HCEC 1CT (cell line): ENCODE measurements around the gene RIMOC1.

ENCODE experiments used
- DNase-seq: peaks from one replicate; pipeline ENCODE4 v3.0.0-alpha.2; 2017

The RIMOC1 gene, protein sequence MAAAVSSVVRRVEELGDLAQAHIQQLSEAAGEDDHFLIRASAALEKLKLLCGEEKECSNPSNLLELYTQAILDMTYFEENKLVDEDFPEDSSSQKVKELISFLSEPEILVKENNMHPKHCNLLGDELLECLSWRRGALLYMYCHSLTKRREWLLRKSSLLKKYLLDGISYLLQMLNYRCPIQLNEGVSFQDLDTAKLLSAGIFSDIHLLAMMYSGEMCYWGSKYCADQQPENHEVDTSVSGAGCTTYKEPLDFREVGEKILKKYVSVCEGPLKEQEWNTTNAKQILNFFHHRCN

DNA sequence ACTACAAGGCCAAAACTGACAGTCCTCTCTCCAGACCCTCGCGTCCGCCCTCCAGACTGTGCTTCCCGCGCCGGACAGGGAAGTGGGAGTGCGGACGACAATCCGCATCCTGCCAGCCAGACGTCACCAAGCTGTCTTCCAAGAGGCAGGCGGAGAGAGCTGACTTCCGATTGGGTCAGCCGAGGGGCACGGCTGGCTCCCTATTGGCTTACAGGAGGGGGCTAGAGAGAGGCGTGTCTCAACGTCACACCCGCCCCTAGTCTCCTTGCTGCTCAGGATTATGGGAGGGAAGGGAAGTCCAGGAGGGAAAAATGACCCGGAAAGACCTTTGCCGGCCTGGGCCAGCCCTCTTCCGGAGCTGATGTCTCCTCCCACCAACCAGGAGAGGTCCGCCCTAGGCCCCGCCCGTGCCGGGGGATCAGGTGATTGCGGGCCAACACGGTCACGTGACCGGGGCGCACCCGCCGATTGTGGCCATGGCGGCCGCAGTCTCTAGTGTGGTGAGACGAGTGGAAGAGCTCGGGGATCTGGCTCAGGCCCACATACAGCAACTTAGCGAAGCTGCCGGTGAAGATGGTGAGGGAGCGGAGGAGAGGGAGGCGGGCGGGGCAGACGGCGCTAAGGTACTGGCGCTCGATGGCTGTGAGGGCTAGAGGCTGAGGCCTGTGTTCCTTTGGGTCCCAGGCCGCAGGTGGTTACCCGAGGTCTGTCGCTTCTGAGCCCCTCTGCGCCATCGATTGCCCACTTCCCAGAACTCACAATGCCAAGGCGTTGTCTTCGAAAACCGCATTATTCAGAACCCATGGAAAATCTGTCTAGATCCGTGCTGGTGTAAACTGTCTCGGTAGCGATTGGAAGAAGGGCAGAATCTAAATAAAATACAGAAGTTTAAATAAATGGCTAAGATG, at the start of gene RIMOC1:
RIMOC1 (plus strand) TSS at position 453 of the 908 bp plus-strand sequence; CDS start at position 477, 24 bp downstream.
- DNase-seq, result peak; percentile 100

DNA sequence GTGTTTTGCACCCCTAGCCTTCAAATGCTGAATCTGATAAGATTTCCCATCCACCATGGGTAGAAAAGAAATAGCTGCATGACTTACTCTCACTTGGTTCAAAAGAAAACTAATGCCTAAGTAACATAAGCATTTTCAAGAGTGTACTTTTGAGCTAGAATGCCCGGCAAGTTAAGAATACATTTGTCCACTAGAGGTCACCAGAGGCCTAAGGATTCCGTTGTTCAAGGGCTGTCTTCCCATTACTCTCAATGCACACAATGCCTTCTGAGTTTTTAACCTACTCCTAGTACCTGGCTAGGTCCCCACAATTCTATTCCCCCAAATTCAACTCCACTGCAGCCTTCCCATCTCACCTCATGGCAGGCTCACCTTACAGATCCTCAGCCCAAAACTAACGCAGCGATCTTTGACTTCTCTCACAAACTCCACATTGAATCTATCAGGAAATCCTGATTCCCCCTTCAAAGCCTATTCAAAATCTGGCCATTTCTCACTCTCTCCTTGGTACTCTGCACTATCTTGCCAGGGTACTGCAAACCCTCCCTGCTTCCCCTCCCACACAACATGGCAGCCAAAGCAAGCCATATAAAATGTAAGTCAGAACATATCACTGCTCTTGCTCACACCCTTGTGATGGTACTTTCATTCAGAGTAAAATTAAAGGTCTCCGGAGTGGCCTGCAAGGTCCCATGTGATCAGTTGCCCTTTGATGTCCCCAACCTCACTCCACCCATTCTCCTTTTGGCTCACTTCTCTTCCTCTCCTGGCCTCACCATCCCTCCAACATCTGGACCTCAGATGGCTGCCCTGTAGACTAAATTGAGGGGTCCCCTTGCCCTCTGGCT, 47.3 kb upstream of the RIMOC1 start:
- DNase-seq, result peak; percentile 53

DNA sequence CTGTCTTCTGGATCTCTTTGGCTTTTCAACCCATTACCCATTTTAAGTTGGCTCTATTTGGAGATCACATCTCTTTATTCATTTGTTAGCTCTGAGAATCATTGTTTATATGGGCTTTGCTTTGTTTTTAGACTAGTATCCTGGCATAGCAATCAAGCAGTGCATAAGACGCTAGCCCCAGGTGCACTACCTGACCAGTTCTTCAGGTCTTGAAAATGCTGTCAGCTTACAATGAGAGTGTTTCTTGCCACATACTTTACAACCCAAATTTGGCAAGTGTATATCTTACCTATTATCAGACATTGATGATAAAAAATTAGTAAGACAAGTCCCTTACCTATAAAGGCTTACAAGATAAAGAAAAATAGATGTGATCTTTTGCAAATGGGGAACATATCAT, 46.2 kb upstream of the RIMOC1 start:
- DNase-seq, result no peak

DNA sequence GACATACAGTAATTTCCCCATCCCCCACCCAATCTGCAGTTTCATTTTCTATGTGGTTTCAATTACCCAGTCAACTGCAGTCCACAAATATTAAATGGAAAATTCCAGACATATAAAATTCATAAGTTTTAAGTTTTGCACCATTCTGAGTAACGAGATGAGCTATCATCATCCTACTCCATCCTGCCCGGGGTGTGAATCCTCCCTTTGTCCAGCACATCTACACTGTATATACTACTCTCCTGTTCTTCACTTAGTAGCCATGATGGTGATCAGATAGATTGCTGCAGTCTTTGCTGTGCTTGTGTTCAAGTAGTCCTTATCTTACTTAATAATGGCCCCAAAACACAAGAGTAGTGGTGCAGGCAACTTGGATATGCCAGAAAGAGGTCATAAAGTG, 45.3 kb upstream of the RIMOC1 start:
- DNase-seq, result no peak

DNA sequence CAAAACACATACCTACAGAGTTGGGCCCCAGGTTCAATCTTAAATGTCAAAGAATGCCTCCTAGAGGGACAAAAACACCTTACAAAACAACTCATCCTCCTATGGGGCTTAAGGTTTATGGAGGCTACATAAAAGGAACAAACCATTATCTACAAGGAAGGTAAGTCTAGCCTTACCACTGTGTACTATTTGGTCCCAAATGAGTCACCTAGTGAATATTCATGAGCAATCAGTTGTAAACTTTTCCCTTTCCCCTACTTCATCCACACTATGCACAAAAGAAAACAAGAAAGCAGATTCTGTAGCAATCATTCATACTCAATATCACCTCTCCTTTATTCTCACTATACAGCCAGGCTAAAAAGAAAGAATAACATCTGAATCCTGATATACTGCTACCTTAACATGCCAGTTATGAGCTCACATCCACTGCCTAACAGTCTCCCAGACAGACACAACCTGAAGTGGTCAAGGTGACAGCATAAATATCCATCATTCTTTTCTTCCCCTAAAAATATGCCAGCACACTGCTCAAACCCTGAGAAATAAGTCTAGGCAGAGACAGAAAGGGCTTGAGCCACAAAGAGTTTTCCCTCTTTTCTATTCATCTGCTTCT, 40.2 kb upstream of the RIMOC1 start:
- peak; percentile 70 for DNase-seq

DNA sequence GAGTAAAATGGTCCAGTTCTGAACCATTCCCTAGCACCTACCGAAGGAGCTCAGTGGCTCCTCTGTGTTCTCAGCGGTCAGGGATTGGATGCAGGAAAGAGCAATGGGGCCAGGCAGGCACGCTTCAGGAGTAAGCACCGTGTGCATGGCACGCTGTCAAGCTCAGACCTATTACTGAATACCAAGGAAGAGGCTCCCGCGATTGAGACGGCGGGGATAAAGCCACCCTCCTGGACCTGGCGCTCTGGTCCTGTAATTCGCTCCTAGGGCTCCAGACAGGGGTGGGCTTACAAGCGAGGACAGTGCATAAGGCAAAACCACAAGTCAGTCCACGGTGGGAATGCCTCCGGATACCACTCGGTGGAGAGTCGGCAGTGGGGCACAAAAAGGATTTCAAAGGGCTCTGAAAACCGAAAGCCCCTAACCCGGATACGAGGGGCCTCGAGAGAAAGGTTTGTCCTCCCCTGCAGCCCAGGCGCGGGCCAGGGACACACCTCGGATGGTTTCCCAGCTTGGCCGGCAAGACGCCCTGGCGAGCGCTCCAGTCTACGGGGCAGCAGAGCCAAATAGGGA, 34.9 kb upstream of the RIMOC1 start:
- peak; percentile 40 for DNase-seq

DNA sequence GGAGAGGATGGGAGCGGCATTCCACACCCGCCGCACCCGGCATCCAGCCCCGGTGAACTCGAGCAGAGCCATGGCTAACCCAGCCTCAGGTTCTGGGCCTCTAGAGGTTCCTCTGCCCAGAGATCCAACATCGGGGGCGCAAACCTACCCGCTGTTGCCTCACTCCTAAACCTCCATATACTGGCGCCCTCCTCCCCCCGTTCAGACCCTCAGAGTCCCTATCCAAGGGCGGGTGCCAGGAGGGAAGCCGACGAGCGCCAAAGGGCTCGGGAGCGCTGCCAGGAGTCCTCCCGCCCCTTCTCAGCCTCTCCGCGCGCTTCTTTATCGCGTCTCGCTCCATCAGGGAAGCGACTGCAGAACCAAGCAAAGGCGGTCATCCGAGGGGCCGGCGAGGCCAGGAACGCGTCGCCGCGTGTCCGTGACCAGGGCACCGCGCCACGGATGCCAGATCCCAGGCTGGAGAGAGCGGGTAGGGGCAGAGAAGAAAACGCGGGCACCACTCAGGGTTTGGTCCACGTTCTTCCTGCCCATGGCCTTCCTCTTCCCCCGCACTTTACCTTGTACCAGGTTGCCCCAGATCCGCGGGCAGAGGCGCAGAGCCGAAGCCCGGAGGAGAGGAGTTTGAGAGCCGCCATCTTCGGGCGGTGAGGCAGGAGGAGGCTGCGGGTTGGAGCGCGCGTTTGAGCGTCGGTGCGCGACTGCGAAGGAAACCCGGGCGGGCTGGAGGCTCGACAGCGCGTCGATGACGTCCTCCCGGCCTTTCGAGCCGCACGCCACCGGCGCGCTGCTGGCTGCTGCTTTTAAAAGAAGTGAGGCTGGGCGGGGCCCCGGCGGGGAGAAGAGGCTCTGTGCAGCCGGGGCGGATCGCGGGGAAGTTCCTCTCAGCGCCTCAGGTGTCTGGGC, 34.2 kb upstream of the RIMOC1 start, which contains the start of gene OXCT1:
OXCT1 (minus strand) TSS at position 702 of the 903 bp plus-strand sequence; CDS start at position 635, 67 bp downstream.
- peak; percentile 83 for DNase-seq

DNA sequence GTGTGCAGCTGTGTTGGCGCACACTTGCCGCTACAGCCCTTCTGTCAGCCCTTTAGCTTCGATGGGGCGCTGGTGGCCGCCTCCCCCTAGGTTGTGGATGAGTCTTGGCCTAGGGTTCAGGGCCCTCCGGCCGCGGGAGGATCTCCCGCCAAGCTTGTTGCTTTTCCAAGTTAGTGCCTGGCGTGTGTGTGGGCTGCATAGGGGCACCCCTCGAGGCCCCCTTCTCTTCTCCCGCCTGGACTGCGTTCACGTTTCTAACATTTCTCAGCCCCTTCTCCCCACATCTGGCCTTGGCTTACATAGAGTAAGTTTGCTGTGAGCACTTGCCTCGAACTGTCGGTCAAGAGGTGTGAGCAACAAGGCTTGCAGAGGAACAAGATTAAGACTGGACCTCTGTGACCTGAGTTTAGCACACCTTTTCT, 33.5 kb upstream of the RIMOC1 start:
- no peak for DNase-seq

DNA sequence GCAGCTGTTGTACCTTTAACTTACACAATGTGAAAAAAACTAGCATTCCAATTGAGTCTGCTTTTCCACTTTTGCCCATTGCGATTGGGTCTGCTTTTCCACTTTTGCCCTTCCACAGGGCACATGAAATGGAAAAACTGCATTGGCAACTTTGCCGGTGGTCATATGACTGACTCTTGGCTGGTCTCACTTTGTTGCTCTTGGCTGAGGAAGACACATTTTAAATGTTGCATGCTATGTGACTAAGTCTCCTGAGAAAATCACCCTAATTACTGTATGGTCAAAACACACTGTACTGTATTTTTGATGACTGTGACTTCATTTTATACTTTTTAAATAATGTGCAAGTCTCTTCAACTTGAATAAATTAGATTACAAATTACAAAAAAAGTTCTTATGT, 32.3 kb upstream of the RIMOC1 start:
- no peak for DNase-seq

DNA sequence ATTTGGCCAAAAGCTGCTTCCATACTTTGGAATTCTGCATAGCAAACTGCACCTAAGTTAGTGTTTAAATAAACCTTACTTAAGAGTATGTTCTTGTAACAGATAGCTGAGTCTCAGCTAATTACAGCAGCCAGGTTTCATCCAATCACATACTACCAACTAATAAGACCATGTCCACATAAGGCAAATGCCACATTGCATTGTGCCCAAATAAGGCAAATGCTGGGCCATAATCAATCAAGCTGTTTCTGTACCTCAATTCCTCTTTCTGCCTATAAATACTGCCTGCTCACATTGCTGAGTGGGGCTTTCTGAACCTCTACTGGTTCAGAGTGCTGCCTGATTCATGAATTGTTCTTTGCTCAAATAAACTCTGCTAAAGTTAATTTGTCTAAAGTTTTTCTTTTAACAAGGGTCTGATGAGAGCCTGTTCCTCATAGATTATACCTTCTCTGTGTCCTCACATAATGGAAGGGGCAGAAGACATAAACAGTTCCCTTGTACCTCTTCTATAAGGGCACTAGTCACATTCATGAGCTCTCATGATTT, 29.6 kb upstream of the RIMOC1 start:
- DNase-seq, result no peak

DNA sequence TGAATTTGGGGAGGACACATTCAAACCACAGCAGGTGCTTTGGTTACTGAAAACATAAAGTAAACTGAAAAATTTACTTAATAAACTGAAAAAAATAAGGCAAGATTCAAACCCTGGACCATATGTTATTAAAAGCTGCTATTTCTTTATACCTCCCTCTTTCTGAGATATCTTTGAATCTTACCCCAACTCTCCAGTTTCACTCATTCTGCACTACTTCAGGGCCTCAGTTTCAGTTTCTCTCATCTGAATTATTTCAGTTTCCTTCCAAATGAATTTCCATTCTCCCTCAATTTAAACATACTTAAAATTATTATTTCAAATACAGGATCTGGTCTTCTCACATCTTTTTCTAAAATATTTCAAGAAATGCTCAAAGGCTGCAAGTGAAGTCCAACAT, 29.0 kb upstream of the RIMOC1 start:
- DNase-seq, result no peak

DNA sequence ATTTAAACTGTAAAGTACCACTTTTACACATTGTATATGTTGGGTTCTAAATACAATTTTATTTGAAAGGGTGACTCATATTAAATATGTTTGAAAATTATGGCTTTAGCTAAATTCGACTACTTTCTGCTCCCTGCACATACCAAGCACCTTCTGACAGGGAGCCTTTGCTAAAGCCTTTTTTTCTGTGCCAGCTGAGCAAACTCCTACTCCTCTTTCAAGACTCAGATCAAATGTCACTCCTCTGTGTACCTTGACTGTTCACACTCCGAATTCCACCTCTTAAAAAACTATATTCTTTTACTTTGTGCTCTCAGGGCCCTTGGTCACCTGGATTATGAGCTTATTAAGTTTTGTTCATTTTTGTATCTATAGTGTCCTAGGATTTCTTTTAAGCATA, 27.5 kb upstream of the RIMOC1 start:
- DNase-seq, result no peak

DNA sequence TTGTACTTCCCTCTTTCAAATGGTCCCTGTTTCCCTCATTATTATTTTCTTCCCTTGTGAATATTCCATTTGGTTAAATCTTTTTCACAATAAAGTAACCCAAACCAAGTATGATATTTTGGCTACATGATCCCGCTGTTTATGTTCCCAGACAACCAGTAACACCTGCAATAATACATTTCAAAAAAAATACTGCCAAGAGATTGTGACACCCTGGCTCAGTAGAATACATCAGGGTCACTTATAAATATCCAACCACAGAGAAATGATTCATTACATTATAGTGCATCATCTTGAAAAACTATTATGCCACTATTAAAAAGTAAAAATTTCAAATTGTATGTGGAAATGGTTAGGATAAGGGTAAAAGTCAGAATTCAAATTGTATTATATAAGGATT, 26.7 kb upstream of the RIMOC1 start:
- DNase-seq, result no peak

DNA sequence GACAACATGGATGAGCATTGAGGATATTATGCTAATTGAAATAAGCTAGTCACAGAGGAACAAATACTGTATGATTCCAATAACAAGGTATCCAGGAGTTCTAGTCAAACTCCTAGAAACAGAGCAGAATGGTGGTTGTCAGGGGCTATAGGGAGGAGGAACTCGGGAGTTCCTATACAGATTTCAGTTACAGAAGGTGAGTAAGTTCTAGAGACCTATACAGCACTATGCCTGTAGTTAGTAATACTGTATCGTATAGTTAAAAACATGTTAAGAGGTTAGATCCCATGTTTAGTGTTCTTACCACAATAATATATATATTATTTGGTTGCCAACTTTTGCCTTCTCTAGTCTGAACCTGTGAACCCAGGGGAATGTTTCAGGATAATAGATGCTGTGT, 26.0 kb upstream of the RIMOC1 start:
- DNase-seq, result no peak

DNA sequence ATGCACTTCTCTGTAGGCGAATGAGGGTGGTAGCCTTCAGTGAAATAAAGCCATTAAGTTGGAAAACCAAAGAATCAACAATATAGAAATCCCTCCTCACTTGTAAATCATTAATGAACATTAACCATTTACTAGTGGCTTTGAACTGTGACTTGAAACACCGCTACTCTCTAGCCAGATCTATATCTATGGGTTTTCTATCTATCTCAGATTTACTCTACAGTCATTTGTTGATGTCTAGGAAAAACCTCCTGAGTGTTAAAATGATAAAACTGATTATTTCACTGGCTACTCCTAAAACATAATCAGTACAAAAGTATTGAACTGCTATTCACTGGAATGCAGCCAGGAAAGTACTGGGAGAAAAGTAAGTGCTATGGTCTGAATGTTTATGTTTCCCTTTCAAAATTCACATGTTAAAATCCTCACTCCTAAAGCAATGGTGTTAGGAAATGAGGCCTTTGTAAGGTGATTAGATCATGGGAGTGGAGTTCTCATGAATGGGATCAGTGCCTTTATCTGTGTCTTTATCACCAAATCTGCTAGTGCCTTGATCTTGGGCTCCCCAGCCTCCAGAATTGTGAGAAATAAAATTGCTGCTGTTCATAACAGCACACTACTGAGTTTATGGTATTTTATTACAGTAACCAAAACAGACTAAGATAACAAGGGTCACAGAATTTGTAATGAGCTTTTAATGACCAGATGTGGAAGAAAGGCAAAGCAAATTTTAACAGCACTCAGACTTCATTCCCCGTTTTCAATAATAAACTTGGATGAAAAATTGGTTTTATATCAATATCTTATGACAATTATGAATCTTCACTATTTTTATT, 25.3 kb upstream of the RIMOC1 start:
- no peak for DNase-seq

DNA sequence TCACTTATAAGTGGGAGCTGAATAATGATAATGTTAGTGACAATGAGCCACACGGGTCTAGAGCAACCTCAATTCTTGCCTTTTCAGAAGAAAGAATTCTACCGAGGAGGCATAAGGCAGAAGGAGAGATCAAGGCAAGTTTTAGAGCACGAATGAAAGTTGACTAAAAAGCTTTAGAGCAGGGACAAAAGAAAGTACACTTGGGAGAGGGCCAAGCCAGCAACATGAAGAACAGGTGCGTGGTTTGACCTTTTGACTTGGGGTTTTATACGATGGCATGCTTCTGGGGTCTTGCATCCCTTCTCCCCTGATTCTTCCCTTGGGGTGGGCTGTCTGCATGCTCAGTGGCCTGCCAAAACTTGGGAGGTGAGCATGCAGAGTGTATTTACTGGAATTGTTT, 21.4 kb upstream of the RIMOC1 start:
- DNase-seq, result no peak

DNA sequence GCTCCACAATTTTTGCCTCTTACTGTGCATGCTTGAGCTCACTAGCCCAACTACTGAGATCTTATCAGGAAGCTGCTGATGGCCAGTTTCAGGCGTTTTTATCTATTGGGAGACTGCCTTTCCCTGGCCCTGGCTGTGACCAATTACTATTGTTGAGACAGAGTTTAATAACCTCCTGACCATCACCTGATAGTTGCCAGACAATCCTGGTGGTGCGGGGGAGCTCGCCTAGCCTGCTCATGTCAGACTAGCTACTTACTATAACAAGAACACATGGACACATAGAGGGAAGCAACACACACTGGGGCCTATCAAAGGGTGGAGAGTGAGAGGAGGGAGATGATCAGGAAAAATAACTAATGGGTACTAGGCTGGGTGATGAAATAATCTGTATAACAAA, 20.9 kb upstream of the RIMOC1 start:
- no peak for DNase-seq

DNA sequence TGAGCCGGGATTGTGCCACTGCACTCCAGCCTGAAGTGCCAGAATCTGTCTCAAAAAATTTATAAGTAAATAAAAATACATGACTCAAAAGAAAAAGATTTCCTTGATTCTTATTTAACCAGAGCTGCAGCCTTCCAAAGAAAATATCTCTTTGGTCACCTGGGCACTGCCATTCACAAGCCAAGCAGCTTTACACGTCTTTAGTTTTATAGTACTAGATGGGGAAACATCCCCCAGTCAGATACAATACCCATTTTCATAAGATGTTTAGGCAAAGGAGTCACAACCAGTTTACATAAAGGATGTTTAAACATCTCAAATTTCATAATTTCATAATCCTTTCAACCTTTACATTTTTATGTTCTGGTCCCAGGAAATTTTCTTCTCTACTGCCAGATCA, 20.2 kb upstream of the RIMOC1 start:
- DNase-seq, result no peak

DNA sequence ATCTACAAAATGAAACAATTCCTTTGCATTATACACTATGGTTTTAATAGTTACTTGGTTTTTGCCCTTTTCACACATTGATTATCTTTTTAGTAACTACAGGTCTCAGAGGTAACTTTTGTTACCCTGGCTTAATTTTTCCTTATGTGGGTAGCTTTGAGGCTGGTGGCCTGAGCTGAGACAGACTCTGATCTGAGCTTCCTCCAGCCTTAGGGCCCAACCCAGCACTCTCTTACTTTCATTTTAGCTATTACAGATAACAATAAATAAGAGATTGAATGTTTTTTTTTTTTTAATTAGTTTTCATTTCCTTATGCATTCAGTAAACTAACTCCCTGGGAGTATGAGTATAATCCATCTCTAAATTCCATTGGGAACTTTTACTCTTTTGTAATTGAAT, 18.9 kb upstream of the RIMOC1 start:
- no peak for DNase-seq
